ENCODE measurements around the gene WRNIP1. TPM values are rescaled to one million over a fixed set of nuclear protein-coding genes. Genes with fewer than 3 reads are reported as not detected.
A peak's percentile ranks its signal among the peaks of the same experiment; 100 is the strongest.

Gene WRNIP1
- total and polyA plus RNA-seq, 7 donors: 26.5 to 73.9 (median 48.9) TPM

DNA sequence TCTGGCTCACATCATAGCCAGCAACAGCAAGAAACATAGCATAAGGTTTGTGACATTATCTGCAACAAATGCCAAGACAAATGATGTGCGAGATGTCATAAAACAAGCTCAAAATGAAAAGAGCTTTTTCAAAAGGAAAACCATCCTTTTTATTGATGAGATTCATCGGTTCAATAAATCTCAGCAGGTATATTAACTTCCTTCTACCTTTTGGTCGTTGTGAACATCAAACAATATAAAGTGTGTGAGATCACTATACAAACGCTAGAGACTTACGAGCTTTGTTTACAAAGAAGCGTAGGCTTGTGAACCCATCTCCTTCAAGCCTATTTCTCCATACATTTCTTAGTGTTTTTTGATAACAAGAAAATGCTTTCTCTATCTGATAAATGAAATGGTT, 3.5 kb downstream of the WRNIP1 start:
- TF ChIP-seq, protein P1, sequence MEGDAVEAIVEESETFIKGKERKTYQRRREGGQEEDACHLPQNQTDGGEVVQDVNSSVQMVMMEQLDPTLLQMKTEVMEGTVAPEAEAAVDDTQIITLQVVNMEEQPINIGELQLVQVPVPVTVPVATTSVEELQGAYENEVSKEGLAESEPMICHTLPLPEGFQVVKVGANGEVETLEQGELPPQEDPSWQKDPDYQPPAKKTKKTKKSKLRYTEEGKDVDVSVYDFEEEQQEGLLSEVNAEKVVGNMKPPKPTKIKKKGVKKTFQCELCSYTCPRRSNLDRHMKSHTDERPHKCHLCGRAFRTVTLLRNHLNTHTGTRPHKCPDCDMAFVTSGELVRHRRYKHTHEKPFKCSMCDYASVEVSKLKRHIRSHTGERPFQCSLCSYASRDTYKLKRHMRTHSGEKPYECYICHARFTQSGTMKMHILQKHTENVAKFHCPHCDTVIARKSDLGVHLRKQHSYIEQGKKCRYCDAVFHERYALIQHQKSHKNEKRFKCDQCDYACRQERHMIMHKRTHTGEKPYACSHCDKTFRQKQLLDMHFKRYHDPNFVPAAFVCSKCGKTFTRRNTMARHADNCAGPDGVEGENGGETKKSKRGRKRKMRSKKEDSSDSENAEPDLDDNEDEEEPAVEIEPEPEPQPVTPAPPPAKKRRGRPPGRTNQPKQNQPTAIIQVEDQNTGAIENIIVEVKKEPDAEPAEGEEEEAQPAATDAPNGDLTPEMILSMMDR (IDR thresholded peaks at IDR 0.05): no peak
- Histone ChIP-seq H3K27ac (peak overlapping the region; percentile 93), H3K4me1 (peaks cover 49% of the 10 kb centered on the region)

DNA sequence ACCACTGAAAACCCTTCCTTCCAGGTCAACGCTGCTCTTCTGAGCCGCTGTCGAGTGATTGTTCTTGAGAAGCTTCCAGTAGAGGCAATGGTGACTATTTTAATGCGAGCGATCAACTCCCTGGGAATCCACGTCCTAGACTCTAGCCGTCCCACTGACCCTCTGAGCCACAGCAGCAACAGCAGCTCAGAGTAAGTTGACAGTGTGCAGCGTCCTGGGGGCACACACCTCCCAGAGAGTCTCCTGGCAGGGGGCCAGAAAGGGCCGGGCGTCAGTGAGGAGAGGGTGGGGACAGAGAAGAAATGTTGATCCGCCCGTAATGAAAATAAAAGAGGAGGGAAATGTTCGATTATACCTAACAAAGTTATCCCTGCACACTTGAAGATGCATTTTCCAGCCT, 5.0 kb downstream of the WRNIP1 start:
- Histone ChIP-seq H3K4me3 (peak overlapping the region; percentile 86), H3K27me3 (ENCODE audit: insufficient read depth in 3 of 3, low read length in 2 of 3) (no peaks in the 10 kb centered on the region), H3K36me3 (ENCODE audit: insufficient read depth in 1 of 2, low read depth in 1 of 2) (peaks cover 6 to 32% of the 10 kb centered on the region in 2 donors), H3K9me3 (no peaks in the 10 kb centered on the region), H3K27ac (peak overlapping the region; percentile 93), H3K4me1 (peaks cover 45% of the 10 kb centered on the region)
- peak; percentile 57 to 76 (median 72) for ATAC-seq
- TF ChIP-seq, protein P1 (IDR thresholded peaks at IDR 0.05): no peak
- intact Hi-C loops (cut with DNase I): loop anchor here in 1 of 2 donors (10.0 kb wide), 1 partner anchor 305 kb away; no protein-coding TSS in a partner anchor
- DNase-seq: peak; percentile 67 to 85
- 8 to 21% (median 11%) methylated on average over 13 of the region's 13 CpGs for WGBS, 3 donors

More for the DNA sequence above, 3.5 kb downstream of the WRNIP1 start:
- ATAC-seq (no peak), DNase-seq (no peak)
- WGBS, 3 donors: 34 to 49% (median 40%) methylated on average over 6 of the region's 6 CpGs
- intact Hi-C loops (cut with DNase I): no loop called here
- H3K36me3 ChIP-seq (ENCODE audit: insufficient read depth in 1 of 2, low read depth in 1 of 2): peaks cover 2 to 18% of the 10 kb centered on the region in 2 donors
- H3K4me3 ChIP-seq: peak overlapping the region; percentile 86
- no peaks in the 10 kb centered on the region for H3K9me3 ChIP-seq
- H3K27me3 ChIP-seq (ENCODE audit: insufficient read depth in 3 of 3, low read length in 2 of 3): no peaks in the 10 kb centered on the region

DNA sequence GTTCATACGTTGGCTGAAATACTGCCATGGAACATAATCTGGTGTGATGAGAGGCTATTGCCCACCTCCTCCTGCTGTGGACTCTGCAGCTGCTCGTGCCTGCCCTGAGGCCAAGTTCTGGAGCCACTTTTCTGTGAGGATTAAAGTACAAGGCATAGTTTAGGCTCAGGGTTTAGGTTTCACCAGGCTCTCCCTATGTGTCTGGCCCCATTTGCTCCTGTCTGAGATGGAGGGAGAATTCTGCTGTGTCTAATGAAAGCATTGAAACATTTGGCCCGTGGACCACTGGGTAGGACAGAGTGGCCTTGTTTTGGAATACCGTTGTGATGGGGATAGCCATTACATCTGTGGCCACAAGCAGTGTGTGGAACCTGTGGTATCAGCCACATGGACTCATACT, 5.9 kb downstream of the WRNIP1 start:
- TF ChIP-seq, protein P1 (IDR thresholded peaks at IDR 0.05): no peak
- H3K4me1 ChIP-seq: peaks cover 51% of the 10 kb centered on the region
- WGBS, 3 donors: 30% methylated on average over 4 of the region's 4 CpGs
- ATAC-seq (peak; percentile 28 to 53 (median 43)), DNase-seq (no peak)
- no peaks in the 10 kb centered on the region for H3K27me3 ChIP-seq (ENCODE audit: insufficient read depth in 3 of 3, low read length in 2 of 3)
- peak overlapping the region; percentile 93 for H3K27ac ChIP-seq
- H3K4me3 ChIP-seq: peak overlapping the region; percentile 86
- intact Hi-C loops (cut with DNase I): loop anchor here in 1 of 2 donors (10.0 kb wide), 1 partner anchor 304 kb away; no protein-coding TSS in a partner anchor
- H3K9me3 ChIP-seq: no peaks in the 10 kb centered on the region
- H3K36me3 ChIP-seq (ENCODE audit: insufficient read depth in 1 of 2, low read depth in 1 of 2): peaks cover 7 to 37% of the 10 kb centered on the region in 2 donors

DNA sequence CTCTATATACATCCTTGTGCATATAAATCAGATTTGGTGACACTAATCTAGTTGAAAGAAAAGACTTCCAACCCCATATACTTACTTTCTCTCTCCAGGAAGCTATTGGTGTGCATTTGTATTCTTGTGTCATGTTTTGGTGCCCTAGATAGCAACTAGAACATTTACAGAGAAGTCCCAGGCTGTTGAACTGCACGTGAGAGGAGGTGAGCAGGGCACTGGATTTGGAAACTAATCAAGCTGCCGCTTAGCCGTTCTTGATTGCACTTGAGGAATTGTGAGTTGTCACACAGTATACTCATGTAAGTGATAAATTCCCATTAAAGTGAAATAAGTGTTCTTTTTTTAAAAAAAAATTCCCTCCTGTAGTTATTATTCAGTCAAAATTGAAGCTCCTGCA, 7.6 kb downstream of the WRNIP1 start:
- no peak for ATAC-seq
- no peak for DNase-seq
- Histone ChIP-seq H3K27ac (peak overlapping the region; percentile 19), H3K36me3 (ENCODE audit: insufficient read depth in 1 of 2, low read depth in 1 of 2) (peaks cover 7 to 37% of the 10 kb centered on the region in 2 donors), H3K4me1 (peaks cover 44% of the 10 kb centered on the region), H3K27me3 (ENCODE audit: insufficient read depth in 3 of 3, low read length in 2 of 3) (no peaks in the 10 kb centered on the region), H3K9me3 (no peaks in the 10 kb centered on the region), H3K4me3 (no peak overlapping the region)
- intact Hi-C loops (cut with DNase I): loop anchor here in 1 of 2 donors (10.0 kb wide), 1 partner anchor 302 kb away; no protein-coding TSS in a partner anchor
- TF ChIP-seq, protein P1 (IDR thresholded peaks at IDR 0.05): no peak
- WGBS, 3 donors: 63 to 74% (median 66%) methylated on average over 3 of the region's 3 CpGs

DNA sequence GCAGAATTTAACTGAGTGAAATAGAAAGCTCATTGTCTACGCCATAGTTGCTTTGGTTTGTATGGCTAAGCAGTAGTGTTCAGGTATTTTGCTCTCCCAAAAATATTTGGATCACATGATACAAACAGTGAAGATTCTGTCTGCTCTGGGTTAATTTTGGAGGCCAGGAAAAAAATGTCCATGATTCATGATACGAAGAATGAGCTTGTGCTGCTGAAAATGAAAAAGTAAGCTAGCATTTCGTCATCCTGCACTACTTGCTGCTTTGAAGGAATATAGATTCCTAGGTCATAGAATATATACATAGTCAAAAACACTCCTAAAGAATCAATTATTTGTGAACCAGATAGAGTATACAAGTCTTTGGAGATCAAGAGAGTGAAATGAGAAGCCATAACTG, 8.3 kb downstream of the WRNIP1 start:
- H3K4me3 ChIP-seq: no peak overlapping the region
- WGBS, 3 donors: 74 to 81% (median 79%) methylated on average over 3 of the region's 3 CpGs
- peaks cover 39% of the 10 kb centered on the region for H3K4me1 ChIP-seq
- intact Hi-C loops (cut with DNase I): loop anchor here in 1 of 2 donors (10.0 kb wide), 1 partner anchor 301 kb away; no protein-coding TSS in a partner anchor
- H3K27me3 ChIP-seq (ENCODE audit: insufficient read depth in 3 of 3, low read length in 2 of 3): no peaks in the 10 kb centered on the region
- ATAC-seq (no peak), DNase-seq (no peak)
- no peaks in the 10 kb centered on the region for H3K9me3 ChIP-seq
- TF ChIP-seq, protein P1 (IDR thresholded peaks at IDR 0.05): no peak
- H3K36me3 ChIP-seq (ENCODE audit: insufficient read depth in 1 of 2, low read depth in 1 of 2): peaks cover 7 to 37% of the 10 kb centered on the region in 2 donors
- no peak overlapping the region for H3K27ac ChIP-seq
